ENCODE results near the gene EIF3I.

- TF ChIP-seq TAF1 (IDR thresholded peaks at IDR 0.05; ENCODE audit: borderline replicate concordance, low read depth, low read length) (no peak), POLR2A (IDR thresholded peaks at IDR 0.05; ENCODE audit: low read depth, low read length) (peak; percentile 83), POLR2AphosphoS5 (IDR thresholded peaks at IDR 0.05; ENCODE audit: low read depth, low read length) (peak; percentile 88)
These were observed 27.8 kb downstream of the EIF3I start for GRCh38 chr1:32249831-32250525.

Data from GM12892 (cell line).